ENCODE results near the gene P4HA3.
"Not testable (repeated sequence)": the region's sequence is repeated elsewhere in the genome, so short reads cannot be mapped to it uniquely, and the experiment has no call there.

P4HA3 gene

DNA sequence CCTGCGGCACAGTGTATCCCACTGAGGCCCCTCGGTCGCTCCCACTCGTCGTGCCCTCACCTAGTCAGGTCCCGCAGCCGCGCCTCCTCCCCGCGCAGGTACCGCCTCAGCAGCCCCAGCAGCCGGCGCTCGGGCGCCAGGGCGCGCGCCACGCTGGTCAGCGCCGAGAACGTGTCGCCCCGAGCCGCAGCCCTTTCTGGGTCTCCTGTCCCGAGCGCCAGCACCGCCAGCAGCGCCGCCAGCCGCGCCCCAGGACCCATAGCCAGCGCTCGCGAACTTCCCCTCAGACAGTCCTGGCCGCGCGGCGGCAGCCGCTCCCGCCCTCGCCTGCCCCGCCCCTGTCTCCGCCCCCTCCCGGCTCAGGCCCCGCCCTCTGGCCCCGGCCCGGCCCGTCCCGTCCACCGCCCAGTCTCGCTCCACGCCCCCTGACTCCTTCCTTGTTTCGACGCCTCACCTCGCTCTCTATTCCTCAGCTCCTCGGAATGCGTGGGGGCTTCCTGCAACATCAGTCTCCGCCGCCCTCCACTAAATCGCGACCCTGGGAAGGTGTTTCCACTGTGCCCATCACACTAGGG, at the start of gene P4HA3:
TSS of gene P4HA3 (minus strand) at position 289 of the 575 bp plus-strand sequence. CDS start at position 260, 29 bp downstream.
- no peak for DNase-seq

DNA sequence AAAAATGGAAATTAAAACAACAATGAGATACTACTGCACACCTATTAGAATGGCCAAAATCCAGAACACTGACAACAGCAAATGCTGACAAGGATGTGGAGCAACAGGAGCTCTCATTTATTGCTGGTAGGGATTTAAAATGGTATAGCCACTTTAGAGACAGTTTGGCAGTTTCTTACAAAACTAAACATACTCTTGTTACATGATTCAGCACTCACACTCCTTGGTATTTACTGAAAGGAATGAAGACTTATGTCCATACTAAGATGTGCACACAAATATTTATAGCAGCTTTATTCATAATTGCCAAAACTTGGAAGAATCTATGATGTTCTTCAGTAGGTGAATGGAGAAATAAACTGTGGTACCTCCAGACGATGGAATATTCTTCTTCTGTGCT, 46.0 kb upstream of the P4HA3 start:
- no peak for DNase-seq

DNA sequence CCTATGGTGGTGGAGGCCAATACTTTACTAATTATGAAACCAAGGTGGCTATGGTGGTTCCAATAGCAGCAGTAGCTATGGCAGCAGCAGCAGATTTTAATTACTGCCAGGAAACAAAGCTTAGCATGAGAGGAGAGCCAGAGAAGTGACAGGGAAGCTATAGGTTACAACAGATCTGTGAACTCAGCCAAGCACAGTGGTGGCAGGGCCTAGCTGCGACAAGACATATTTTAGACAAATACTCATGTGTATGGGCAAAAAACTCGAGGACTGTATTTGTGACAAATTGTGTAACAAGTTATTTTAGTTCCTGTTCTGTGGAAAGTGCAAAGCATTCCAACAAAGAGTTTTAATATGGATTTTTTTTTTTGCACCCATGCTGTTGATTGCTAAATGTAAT, 44.2 kb upstream of the P4HA3 start:
- DNase-seq: no peak

DNA sequence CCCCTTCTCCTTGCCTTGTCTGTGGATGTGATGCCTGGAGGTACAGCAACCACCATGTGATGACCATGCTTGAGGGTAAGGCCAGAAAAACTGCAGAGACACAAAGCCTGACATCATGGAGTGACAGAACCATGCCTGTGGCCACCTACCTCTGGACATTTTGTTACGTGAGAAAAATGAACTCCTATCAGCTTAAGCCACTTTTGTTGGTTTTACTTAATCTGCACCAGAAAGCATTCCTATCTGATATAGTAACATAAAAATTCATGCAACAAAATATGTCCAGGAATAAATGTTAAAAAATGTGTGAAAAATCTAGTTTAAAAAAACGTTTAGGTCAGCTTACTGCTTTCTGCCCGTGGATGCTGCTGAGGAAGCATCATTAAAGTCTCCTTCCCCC, 42.6 kb upstream of the P4HA3 start:
- no peak for DNase-seq

DNA sequence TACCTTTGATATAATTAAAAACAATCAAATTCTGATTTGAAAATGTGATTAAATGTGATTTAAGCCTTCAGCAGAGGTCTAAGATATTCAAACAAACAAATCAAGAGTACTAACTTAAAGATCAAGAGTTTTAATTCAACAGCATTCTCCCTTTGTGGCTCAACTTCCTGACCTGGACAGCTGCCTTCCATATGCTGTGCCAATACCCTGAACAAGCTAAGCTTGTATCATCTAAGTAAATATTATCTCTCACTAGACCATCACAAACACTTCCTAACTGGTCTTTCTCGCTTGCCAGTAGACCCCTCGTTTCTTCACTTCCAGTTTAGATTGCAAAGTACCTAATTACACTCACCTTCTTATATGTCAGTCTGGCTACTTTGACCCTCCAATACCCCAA, 35.9 kb upstream of the P4HA3 start:
- DNase-seq: no peak

DNA sequence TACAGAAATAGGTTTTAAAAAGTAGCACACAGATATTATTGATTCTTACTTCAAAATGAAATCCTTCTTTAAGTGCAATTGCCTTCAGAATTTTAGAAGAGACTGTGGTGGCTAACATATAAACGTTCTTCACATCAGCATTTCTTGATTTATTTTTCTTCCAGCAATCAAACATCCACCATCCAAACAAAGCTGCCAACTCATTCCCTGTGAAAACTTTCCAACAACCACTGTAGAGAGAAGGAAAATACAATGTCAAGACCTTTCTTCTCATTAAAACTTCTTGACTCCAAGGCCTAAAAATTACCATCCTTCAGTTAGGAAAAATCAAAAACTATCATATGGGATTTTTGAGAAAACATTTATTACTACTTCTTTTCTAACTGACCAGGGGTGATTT, 34.0 kb upstream of the P4HA3 start:
- DNase-seq: no peak

DNA sequence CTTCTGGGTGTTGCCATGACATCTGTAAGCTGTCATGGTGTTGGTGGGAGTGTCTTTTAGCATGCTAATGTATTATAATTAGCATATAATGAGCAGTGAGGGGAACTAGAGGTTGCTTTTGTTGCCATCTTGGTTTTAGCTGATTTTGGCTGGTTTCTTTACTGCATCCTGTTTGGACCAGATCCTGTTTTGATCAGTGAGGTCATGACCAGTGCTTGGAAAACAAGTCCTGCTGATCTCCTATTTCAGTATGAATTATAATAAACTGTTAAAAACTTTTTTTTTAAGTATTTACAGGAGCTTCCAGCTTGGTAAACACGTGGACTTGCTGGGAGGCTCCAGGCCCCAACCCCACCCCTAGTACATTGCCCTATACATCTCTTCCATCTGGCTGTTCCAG, 30.5 kb upstream of the P4HA3 start:
- DNase-seq: no peak

DNA sequence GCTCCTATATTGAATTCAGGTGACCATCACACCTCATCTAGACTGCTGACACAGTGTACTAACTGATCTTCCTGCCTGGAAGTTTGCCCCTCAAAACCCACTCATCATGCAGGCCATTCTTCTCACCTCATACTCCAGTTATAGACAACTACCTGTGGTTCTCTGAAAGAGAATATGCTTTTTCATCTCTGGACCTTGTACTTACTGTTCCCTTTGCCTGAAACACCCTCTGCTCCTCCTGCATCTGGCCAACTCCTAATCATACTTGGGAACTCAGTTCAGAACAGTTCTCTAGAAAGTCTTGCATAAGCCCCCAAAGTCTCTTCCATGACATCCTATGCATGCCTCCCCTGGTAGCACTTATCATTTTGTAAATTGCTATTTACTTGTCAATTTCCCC, 28.2 kb upstream of the P4HA3 start:
- DNase-seq: no peak

DNA sequence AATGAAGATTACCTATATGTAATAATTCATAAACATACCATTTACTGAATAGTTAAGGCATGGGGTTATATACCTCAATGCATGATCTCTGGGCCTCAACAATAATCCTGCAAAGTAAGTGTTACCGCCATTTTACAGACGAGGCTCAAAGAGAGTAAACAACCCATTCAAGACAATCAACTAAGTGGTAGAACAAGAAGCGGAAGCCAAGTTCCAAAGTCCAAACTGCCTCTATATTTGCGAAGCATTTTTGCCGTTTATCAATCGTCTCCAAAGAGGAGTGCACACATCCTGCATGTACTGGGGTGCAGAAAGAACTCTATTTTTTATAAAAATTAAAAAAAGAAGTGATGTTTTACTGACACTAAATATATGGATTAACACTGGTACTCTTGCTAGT, 27.5 kb upstream of the P4HA3 start:
- no peak for DNase-seq

DNA sequence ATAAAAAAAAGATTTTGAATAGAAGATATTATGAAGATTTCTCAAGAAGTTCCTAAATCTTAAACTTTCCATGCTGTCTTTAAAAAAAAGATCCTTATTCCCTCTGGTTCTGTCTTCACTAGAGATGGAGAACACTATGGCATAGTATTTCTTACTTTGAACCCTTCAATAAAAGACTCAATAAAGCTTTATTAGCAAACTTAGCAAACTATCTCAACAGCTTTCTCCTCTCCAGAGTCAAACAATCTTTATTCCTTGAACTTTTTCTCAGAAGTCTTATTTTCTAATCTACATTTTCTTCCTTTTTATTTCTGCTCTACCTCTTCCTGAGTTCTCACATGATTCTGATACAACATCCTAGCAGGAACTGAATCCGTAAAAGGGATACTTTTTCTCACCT, 21.8 kb upstream of the P4HA3 start:
- DNase-seq: no peak

DNA sequence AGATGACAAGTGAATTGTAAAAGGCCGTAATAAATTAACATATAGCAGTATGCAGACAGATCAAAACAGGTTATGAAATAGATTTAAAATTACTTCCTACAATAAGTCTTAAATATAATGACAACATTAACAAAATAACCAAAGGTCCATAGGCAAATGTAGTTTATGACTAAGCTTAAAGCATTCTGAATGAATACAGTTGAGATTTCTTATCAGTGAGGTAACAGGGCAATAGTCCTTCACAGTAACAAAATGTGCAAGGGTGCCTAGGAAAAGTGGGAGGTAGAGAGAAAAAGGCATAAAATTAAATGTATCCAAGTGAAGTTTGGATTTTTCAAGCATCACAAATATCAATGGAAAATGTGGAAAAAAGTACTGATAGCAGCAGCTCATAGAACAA, 20.9 kb upstream of the P4HA3 start:
- DNase-seq: no peak

DNA sequence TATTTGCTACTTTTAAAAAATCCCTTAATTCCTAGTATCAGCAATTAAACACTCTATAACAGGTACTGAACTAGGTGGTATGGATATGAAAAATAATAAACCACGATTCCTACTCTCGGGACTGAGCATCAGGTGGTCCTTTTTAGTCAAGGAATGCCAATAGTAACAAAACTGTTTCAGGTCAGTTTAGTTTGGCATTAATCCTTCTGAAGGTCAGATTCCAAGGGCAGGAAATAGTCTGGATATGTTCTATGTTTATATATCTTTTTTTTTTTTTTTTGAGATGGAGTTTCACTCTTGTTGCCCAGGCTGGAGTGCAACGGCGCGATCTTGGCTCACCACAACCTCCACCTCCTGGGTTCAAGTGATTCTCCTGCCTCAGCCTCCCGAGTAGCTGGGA, 19.6 kb upstream of the P4HA3 start:
- DNase-seq: not testable (repeated sequence)

DNA sequence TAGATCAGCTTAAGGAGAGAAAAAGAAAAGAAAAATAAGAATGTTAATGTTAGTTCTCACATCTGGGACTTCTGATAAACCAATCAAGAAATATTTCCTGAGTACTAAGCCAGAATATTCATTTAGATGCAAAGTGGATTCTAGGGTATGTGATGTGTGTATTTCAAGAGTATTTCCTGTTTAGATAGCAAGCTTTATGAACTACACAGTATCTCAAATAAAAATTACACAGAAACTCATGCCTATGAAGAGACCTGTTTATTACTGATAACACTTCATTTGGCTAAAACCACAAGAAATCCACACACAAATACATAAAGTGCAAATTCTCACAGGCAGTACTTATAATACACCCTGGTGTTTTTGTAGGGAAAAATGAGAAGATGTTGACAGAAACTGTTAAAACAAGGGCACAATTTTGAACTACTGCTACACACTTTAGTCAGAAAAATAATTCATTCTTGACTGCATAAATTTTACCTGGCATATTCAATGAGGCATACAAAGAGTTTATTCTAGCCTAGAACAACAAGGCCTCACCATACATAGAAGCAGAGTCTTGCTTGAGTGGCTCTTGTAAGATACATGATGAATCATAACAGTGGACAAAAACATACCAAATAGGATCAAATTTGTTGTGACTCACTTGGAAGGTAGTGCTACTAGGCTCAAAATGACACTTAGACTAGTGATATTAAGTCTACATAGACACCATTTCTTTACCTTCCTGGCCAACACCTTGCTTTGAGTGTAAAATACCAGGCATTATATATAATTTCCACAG, 18.8 kb upstream of the P4HA3 start:
- DNase-seq: no peak

DNA sequence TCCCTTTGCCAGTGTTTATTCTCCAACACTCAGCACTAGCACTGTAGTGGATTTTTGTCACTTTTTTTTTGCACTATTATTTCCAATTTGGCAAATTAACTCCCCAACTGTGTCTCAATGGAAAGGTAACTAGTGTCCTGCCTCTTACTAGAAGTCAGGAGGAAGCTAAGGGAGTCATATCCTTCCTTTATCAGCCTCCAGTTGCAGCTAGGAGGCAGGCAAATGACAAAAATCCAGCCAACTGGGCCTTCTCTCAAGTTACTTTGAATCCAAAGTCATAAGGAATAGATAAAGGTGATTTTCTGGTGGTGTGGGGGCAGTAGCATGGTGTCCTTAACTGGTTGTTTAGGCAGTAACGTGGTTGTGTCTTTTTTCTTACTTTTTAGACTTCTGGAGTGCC, 15.6 kb upstream of the P4HA3 start:
- no peak for DNase-seq

DNA sequence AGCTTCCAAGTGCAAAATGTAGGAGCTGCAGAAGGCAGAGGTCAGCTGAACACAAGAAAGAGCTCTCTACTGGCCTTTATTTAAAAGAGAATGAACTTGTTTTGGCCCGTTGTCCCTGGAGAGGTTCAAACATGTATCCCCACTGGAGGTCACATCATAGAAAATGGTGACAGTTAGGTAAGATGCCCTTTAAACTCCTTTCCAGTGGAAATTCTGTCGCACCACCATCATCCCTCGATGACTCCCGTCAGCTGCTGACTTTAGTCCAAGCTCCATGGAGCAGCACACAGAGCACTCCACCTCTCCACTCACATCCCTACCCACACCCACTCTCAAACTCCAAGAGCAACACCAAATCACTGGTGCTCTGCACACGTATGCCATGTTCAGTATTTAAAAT, 15.2 kb upstream of the P4HA3 start:
- DNase-seq: no peak

DNA sequence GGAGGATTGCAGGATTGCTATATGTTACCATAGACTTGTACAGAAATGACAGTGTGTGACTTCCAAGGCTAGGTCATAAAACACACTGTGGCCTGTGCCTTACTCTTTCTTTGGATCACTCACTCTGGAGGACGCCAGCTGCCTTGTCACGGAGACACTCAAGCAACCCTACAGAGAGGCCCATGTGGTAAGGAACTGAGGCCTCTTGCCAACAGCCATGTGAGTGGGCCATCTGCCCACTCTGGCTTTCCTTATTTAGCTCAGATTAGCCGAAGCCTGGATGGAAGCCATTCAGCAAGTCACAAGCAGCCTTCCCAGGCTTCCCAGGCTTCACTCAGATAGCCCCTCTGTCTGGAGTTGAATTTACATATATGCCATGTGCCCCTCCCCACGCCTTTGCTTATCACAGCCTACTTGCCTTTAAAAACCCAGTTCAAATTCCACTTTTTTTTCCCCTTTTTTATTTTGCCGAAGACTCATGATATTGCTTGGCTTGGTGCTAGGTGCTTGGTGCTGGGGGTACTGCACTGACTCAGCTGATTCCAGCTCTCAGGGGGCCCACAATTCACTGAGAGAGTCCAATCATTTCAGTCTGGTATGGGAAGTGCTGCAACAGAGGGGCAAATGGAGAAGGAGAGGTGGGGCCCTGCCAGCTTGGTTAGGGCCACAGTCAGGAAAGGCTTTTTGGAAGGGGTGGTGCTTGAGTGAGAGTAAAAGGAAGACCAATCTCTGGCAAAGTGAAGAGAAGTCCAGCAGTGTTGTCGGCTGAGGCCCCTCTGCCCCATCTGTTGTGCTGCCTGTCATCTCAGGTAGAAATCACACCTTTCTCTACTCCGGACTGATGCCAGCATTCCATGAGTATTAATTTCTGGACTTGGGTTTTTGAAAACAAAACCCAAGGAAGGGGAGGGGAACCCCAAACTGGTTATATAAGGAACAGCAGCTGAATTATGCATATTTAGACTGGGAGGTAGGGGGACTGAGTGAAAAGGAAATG, 14.5 kb upstream of the P4HA3 start:
- no peak for DNase-seq

DNA sequence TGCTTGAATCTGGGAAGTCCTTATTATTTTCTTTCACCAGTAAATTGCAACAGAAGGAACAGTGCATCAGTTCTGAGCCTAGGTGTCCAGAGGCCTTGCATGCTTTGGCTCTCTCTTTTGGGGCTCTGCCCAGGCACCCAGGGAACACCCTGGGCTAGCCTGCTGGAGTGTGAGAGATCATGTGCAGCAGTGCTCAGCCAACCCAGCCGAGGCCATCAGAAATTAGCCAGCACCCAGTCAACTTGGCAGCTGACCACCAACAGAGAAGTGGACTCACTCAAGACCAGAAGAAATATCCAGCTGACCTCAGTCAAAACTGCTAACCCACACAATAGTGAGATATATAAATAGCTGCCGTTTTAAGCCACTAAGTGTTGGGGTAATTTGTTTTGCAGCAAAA, 11.2 kb upstream of the P4HA3 start:
- no peak for DNase-seq

DNA sequence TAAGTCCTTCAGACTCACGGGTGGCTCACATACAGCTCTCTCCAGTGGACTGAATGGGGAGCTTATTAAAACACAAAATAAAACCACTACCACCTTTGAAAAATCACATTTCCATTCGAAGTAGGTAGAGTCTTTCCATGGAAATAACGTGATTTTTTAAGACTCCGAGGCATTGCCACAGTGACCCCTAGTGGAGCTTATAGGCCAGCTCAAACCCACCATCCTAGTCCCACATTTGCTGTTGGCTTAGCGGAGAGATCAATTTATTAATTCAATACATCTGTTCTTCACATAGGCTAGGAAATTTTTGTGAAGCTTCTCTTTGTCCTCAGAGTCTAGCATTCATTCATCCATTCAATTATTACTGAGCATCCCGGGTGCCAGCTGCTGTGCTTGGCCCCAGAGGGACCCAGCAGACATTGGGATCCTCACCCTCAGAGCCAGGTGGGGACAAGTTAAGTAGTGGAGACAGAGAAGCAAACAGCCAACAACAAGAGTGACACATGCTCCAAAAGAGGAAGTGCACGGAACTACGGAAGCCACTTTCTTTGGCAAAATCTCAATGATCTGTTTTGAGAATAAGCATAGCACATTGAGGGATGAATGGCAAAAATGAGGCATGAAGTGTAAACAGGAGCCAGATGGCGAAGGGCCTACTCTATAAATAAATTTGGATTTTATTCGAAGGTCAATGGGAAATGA, 10.2 kb upstream of the P4HA3 start:
- no peak for DNase-seq

DNA sequence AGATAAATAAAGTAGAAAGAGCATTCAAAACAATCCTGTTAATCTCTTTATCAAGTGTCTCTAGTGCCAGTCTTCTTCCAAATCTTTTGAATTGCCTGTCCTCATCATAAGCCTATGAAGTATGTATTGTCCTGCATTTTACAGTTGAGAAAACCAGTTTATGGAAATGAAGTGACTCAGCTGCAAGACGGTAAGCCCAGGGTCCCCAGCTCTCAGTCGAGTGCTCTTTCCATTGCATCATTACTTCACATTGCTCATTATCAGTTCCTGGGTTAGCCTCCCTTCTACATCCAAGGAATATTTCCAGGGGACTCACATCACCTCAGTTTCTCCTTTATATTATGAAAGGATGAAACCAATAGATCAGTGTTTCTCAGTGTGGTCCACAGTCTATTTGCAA, 9.1 kb upstream of the P4HA3 start:
- DNase-seq: no peak

DNA sequence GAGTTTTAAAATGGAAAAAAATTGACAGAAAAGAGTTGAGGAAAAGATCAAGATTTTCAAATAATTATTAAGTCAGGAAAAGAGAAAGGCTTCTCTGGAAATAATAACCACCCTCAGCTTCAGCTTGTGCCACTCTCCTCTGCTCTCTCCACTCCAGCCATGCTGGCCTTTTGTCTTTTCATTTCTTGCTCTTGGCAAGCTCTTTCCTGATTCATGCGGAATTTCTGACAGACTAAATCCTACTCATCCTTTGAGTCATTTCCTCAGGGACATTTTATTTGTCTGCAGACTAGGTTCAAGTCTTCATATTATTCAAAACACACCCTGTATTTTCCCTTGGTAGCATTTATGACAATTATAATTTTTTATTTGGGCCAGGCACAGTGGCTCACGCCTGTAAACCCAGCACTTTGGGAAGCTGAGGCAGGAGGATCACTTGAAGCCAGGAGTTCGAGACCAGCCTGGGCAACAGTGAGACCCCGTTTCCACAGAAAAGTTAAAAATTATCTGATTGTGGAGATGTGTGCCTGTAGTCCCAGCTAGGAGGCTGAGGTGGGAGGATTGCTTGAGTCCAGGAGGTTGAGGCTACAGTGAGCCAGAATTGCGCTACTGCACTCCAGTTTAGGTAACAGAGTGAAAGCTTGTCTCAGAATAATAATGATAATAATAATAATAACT, 7.8 kb upstream of the P4HA3 start:
- DNase-seq: no peak

DNA sequence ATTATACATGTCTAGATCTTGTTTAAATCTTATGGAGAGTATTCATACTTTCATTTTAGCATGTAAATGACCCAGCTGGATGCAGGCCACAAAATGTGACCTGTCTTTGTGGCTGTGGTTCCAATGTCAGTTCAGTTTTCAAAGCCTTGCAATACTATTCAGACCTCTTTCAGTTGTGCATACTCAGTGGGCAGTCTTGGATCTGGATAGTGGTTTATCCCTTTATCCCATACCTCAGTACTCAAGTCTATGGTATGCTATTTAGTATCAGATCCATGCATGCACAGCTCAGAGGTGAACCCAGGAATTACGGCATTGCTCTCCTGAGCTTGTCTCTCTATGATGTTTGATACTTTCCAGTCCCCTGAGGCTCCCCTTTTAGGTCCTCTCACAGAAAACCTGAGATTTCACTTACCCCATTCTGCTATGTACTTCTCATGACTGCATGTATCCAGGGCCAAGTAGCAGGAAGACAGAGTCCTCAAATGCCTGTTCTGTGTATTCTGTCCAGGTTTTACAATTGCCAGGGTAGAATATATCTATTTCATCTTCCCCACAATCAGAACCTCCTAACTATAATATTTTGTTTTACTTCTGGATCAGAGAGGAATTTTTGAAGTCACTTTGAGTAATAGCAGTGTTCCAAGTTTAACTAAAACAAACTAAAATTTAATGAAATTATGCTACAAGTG, 6.9 kb upstream of the P4HA3 start:
- DNase-seq: no peak
